Spleen (tissue), 11 donors: ENCODE data around the gene GATA3. TPM values are rescaled to one million over a fixed set of nuclear protein-coding genes. Genes with fewer than 3 reads are reported as not detected.
A peak's percentile ranks its signal among the peaks of the same experiment; 100 is the strongest.

ENCODE experiments used
- DNase-seq: peaks from one replicate; pipeline ENCODE4 v3.0.0-alpha.2; 2020
- H3K27ac ChIP-seq, 8 donors: fragments of 200-600 bp; sonication (generic) in 7 of 8; 1 replicate in 4 of 8; 2 replicates in 4 of 8; pipeline versions ENCODE4 v1.5.0 to v1.8.0; 2016 to 2021; ENCODE audit warnings: inconsistent platforms in 4 of 8, mild to moderate bottlenecking in 4 of 8, moderate library complexity in 1 of 8
- H3K27me3 ChIP-seq, 7 donors: fragments of 200-600 bp; sonication (generic) in 6 of 7; replicated peaks in 1 of 7; 1 replicate in 4 of 7; 2 replicates in 3 of 7; pipeline versions ENCODE4 v1.5.0 to v1.8.0; 2016 to 2021; ENCODE audit warnings: inconsistent platforms in 3 of 7, mild to moderate bottlenecking in 1 of 7
- H3K36me3 ChIP-seq, 6 donors: fragments of 200-600 bp; sonication (generic) in 5 of 6; 1 replicate in 4 of 6; 2 replicates in 2 of 6; pipeline versions ENCODE4 v1.5.0 to v1.8.0; 2016 to 2021; ENCODE audit warnings: inconsistent platforms in 2 of 6
- H3K4me1 ChIP-seq, 6 donors: fragments of 200-600 bp; sonication (generic) in 5 of 6; 1 replicate in 3 of 6; 2 replicates in 3 of 6; pipeline versions ENCODE4 v1.5.0 to v1.8.0; 2016 to 2021; ENCODE audit warnings: inconsistent platforms in 3 of 6
- H3K4me3 ChIP-seq, 8 donors: fragments of 200-600 bp; sonication (generic) in 7 of 8; 1 replicate in 4 of 8; 2 replicates in 4 of 8; pipeline versions ENCODE4 v1.5.0 to v1.8.0; 2016 to 2021; ENCODE audit warnings: inconsistent platforms in 4 of 8, mild to moderate bottlenecking in 4 of 8, moderate library complexity in 2 of 8
- H3K9me3 ChIP-seq, 8 donors: fragments of 200-600 bp; sonication (generic) in 7 of 8; 1 replicate in 4 of 8; 2 replicates in 4 of 8; pipeline versions ENCODE4 v1.5.0 to v1.8.0; 2016 to 2021; ENCODE audit warnings: inconsistent platforms in 4 of 8
- POLR2A ChIP-seq, 3 donors: fragments of 450-650 bp; IDR thresholded peaks; one replicate each; pipeline ENCODE4 v1.5.1; 2017; ENCODE audit warnings: antibody characterized with exemption in 3 of 3, mild to moderate bottlenecking in 1 of 3
- POLR2AphosphoS5 ChIP-seq, 3 donors: sonication (generic); formaldehyde crosslinking; IDR thresholded peaks; one replicate each; pipeline ENCODE4 v1.5.1; 2017; ENCODE audit warnings: antibody characterized with exemption in 3 of 3
- WGBS, 5 donors: extraction: QIAGEN DNeasy Blood & Tissue Kit in 3 of 5; methylation state at CpG; one replicate each; pipeline versions ENCODE4 v1.1.5 to v1.1.7; 2013 to 2018; 5-methylcytosine and 5-hydroxymethylcytosine counted together
- intact Hi-C: fragments of 100-400 bp; cut with DNase I; formaldehyde crosslinking; loops from one replicate; pipeline ENCODE4 v1.15.0; 2023; ENCODE audit warnings: low total_unique reads
- polyA plus RNA-seq, 3 donors: library from polyadenylated mRNA; stranded (reverse); fragments of 200-250 nt; gene quantifications; one replicate each; pipeline ENCODE4 v1.2.1, GENCODE V29; 2013
- total RNA-seq, 7 donors: library from RNA; depleted of rRNA in 3 of 7; stranded (reverse); fragments of >200 nt in 3 of 7; fragmentation: NEBNext Ultra II Directional in 4 of 7; extraction: Animal tissue kit (Norgen Biotek cat#: 25700) in 4 of 7; gene quantifications; one replicate each; pipeline versions ENCODE4 v1.1.0 to v1.2.1, GENCODE V29; 2016 to 2021
- TF ChIP-seq, protein P1 (sequence below), 11 experiments: fragments of 200-600 bp in 7 of 11; fragments of 450-650 bp in 4 of 11; sonication (generic) in 4 of 11; IDR thresholded peaks in 8 of 11; conservative IDR thresholded peaks in 3 of 11; 1 replicate in 7 of 11; 2 replicates in 4 of 11; pipeline versions ENCODE4 v1.4.0 to v1.8.0; 2016 to 2021; ENCODE audit warnings: antibody characterized with exemption in 11 of 11, inconsistent platforms in 4 of 11, mild to moderate bottlenecking in 1 of 11
- donor health status: healthy with polysubstance abuse.
- donor health status: DM: no; HTN: no; CAD: no; lungs with moderate emphysema.
- donor health status: DM: no; HTN: no; CAD: no.
- donor health status: Bipolar disorder and iron deficiency.
- donor health status: healthy.
- donor health status: DM: no; HTN: no; CAD: no.
- donor health status: DM: yes; HTN: yes; CAD: no.

Gene GATA3
- total and polyA plus RNA-seq, 10 donors = 2.2 to 15.4 (median 6.0) TPM

DNA sequence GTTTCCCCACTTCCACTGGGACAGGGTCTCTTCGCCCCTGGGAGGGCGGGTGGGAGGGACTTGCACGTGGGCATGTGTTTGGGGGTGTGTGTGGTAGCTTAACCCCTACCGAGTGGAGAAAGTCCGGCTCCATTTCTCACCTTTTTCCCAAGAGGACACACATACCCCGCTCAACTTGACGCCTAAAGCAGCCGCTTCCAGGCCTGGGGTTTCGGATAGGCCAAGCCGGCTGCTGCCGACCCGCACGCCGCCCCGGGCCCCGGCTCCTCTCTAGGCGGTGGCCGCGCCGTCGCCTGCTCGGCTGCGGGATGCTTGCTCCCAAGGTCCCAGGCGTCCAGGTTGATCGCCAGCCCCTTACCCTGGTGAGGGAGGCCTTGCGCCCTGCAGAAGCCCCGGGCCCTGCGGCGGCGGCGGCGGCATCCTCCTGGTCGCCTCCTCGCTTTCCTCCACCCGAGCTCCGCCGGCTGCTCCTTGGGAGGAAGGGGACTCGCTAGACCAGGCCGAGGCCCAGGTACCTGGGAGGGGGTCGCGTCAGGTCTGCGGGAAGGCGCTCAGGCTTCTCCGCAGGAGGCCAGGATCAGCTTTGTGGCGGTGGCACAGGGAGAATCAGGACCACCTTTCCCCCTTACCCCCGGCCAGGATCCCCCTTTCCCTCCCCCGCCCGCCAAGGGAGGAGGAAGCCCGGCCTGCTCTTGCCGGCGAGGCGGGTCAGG, 3.2 kb upstream of the GATA3 start:
- intact Hi-C loops = no loop called here
- WGBS, 5 donors = 3 to 12% (median 7%) methylated on average over 25 to 51 of the region's 52 CpGs
- no peak for DNase-seq
- H3K9me3 ChIP-seq = no peaks in the 10 kb centered on the region
- TF ChIP-seq, protein P1, sequence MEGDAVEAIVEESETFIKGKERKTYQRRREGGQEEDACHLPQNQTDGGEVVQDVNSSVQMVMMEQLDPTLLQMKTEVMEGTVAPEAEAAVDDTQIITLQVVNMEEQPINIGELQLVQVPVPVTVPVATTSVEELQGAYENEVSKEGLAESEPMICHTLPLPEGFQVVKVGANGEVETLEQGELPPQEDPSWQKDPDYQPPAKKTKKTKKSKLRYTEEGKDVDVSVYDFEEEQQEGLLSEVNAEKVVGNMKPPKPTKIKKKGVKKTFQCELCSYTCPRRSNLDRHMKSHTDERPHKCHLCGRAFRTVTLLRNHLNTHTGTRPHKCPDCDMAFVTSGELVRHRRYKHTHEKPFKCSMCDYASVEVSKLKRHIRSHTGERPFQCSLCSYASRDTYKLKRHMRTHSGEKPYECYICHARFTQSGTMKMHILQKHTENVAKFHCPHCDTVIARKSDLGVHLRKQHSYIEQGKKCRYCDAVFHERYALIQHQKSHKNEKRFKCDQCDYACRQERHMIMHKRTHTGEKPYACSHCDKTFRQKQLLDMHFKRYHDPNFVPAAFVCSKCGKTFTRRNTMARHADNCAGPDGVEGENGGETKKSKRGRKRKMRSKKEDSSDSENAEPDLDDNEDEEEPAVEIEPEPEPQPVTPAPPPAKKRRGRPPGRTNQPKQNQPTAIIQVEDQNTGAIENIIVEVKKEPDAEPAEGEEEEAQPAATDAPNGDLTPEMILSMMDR (IDR thresholded peaks at IDR 0.05 in 8 of 11, conservative IDR thresholded peaks at IDR 0.05 in 3 of 11) = no peak
- TF ChIP-seq POLR2AphosphoS5 (IDR thresholded peaks at IDR 0.05) (no peak), POLR2A (IDR thresholded peaks at IDR 0.05) (no peak)
- peak overlapping the region in 6 of 8 donors; percentile 2 to 64 (median 36) for H3K4me3 ChIP-seq
- H3K27me3 ChIP-seq = peaks cover 10 to 100% (median 100%) of the 10 kb centered on the region in 7 donors
- no peaks in the 10 kb centered on the region for H3K36me3 ChIP-seq
- H3K27ac ChIP-seq = no peak overlapping the region
- H3K4me1 ChIP-seq = peaks cover 39 to 96% (median 76%) of the 10 kb centered on the region in 6 donors

DNA sequence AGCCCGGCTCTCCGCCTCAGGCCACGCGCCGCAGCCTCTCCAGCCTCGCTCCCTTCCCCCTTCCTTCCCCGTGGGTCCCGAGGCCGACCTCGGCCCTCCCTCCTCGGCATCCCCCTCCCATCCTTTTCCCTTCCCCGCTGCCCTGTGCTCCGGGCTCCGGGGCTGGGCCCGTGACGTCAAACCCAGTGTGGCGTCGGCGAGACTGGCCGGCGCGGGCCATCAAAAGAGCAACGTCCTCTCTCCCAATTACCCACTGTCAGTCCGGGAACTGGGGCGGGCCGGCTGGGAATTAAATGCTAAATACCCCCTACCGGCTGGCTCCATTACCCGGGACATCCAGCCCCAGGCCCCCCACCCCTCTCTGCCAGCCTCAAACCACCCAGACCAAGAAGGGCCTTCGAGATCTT, 2.6 kb upstream of the GATA3 start:
- no peak for TF ChIP-seq POLR2AphosphoS5 (IDR thresholded peaks at IDR 0.05)
- TF ChIP-seq POLR2A (IDR thresholded peaks at IDR 0.05) = no peak
- TF ChIP-seq, protein P1 (IDR thresholded peaks at IDR 0.05 in 8 of 11, conservative IDR thresholded peaks at IDR 0.05 in 3 of 11) = no peak
- Histone ChIP-seq H3K27ac (no peak overlapping the region), H3K4me3 (peak overlapping the region in 3 of 8 donors; percentile 2 to 64 (median 42)), H3K27me3 (peaks cover 10 to 100% (median 96%) of the 10 kb centered on the region in 7 donors), H3K9me3 (no peaks in the 10 kb centered on the region), H3K36me3 (no peaks in the 10 kb centered on the region), H3K4me1 (peaks cover 39 to 100% (median 78%) of the 10 kb centered on the region in 6 donors)
- 1 to 10% (median 4%) methylated on average over 20 to 29 of the region's 29 CpGs for WGBS, 5 donors
- intact Hi-C loops = no loop called here
- no peak for DNase-seq

DNA sequence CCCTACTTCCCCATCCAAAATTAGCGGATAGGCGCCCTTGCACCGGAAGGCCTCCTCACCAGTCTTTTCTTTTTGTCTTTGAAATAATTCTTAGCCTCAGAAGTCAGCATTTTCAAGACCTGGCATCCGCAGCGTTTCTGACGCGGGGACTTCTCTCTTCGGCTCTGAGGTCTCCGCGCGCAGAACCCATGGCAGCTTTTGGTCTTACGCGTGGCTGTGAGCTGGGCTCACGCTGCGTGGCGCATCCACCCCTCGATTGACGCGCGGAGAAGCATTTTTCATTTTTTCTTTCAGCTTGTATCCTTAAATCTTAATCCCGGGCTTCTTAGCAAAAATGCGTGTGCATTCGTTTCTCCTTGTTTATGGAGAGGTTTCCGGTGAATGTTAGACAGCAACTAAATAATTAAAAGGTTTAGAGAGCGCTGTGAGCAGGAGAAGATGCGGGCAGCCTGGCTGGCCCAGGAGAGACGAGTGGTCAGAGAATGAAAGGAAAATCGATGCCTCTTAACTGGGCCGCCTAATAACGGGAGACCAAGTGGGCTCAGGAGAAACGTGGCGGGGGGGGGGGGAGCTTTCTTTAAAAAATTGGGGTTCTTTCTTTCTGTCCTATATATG, 2.0 kb upstream of the GATA3 start:
- no peaks in the 10 kb centered on the region for H3K36me3 ChIP-seq
- peaks cover 10 to 100% (median 90%) of the 10 kb centered on the region in 7 donors for H3K27me3 ChIP-seq
- DNase-seq = no peak
- H3K4me3 ChIP-seq = peak overlapping the region in 1 of 8 donors; percentile 84
- H3K27ac ChIP-seq = no peak overlapping the region
- peak in 1 of 3 donors; percentile 5 for TF ChIP-seq POLR2AphosphoS5 (IDR thresholded peaks at IDR 0.05)
- TF ChIP-seq, protein P1 (IDR thresholded peaks at IDR 0.05 in 8 of 11, conservative IDR thresholded peaks at IDR 0.05 in 3 of 11) = no peak
- intact Hi-C loops = no loop called here
- 6 to 11% (median 10%) methylated on average over 32 of the region's 32 CpGs for WGBS, 5 donors
- H3K4me1 ChIP-seq = peaks cover 41 to 100% (median 83%) of the 10 kb centered on the region in 6 donors
- no peaks in the 10 kb centered on the region for H3K9me3 ChIP-seq

DNA sequence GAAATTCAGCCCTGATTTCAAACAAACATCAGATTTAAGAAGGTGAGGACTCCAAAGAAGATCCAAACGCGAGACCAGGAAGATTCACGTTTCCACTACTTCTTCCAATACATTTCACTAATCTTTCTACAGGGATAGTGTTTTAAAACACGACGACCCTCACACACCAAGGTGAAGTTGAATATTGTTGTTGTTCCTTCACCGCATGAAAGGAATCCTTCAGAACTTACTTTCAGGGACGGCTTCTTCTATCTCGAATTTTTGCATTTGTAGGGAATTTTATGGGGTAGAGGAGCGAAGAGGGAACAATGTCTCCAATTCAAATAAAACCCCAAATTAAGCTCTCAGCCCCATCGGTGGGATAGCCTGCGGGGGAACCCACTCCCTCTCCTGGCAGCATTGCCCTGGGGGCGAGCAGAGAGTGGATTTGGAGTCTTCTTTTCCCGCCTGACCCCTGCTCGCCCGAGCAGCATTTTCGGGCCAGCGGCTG, 1.5 kb upstream of the GATA3 start:
- intact Hi-C loops = no loop called here
- H3K36me3 ChIP-seq = no peaks in the 10 kb centered on the region
- peak overlapping the region in 1 of 8 donors; percentile 85 for H3K27ac ChIP-seq
- peak overlapping the region in 7 of 8 donors; percentile 46 to 84 (median 60) for H3K4me3 ChIP-seq
- H3K27me3 ChIP-seq = peaks cover 10 to 99% (median 85%) of the 10 kb centered on the region in 7 donors
- WGBS, 5 donors = 6 to 9% (median 7%) methylated on average over 17 of the region's 17 CpGs
- no peaks in the 10 kb centered on the region for H3K9me3 ChIP-seq
- TF ChIP-seq POLR2A (IDR thresholded peaks at IDR 0.05) = no peak
- TF ChIP-seq, protein P1 (IDR thresholded peaks at IDR 0.05 in 8 of 11, conservative IDR thresholded peaks at IDR 0.05 in 3 of 11) = peak in 4 of 11 experiments; percentile 62 to 86 (median 70)
- peaks cover 47 to 100% (median 87%) of the 10 kb centered on the region in 6 donors for H3K4me1 ChIP-seq
- no peak for DNase-seq
